GM06990 (cell line): ENCODE measurements around the gene DDO.
A peak's percentile ranks its signal among the peaks of the same experiment; 100 is the strongest.

ENCODE experiments used
- DNase-seq: peaks from one replicate; pipeline ENCODE4 v3.0.0-alpha.2; 2011; ENCODE audit not compliant: insufficient read length; ENCODE audit errors: extremely low read depth
- H3K27me3 ChIP-seq: replicated peaks from 2 replicates; pipeline ENCODE4 v1.6.0; 2011; ENCODE audit warnings: low read length; ENCODE audit not compliant: control insufficient read depth, insufficient read depth
- H3K36me3 ChIP-seq: 2 replicates; pipeline ENCODE4 v1.5.1; 2011; ENCODE audit warnings: low read length; ENCODE audit not compliant: control insufficient read depth, insufficient read depth
- H3K4me3 ChIP-seq: replicated peaks from 2 replicates; pipeline ENCODE4 v1.5.1; 2011; ENCODE audit warnings: low read depth, mild to moderate bottlenecking, control low read depth, low read length
- CTCF ChIP-seq: IDR thresholded peaks from 2 replicates; pipeline ENCODE4 v1.5.1; 2011; ENCODE audit warnings: low read length, control low read depth, mild to moderate bottlenecking, inconsistent platforms; ENCODE audit not compliant: insufficient read depth, poor library complexity, severe bottlenecking

DDO gene

GRCh38 chr6:110357664-110358552 lies 57.5 kb downstream of the DDO start, which contains the start of gene METTL24:
TSS of gene METTL24 (minus strand) at chr6:110358349. CDS start at chr6:110358272, 77 bp downstream.
- peak within 1 kb of the TSS; percentile 34 for H3K4me3 ChIP-seq
- DNase-seq, result peak; percentile 43
- no peak for TF ChIP-seq CTCF
- peaks cover 2% of the 10 kb centered on the region; the same call in 1 of the 2 replicates for H3K27me3 ChIP-seq
- no peaks in the 10 kb centered on the region for H3K36me3 ChIP-seq

- DNase-seq, result no peak
- H3K27me3 ChIP-seq, result peaks cover 2% of the 10 kb centered on the region
- no peak for TF ChIP-seq CTCF
- H3K4me3 ChIP-seq, result peak overlapping the region; percentile 34
- H3K36me3 ChIP-seq, result no peaks in the 10 kb centered on the region
These were observed 58.1 kb downstream of the DDO start for GRCh38 chr6:110357298-110357663.

GRCh38 chr6:110356778-110357177 lies 58.6 kb downstream of the DDO start:
- no peak for DNase-seq
- no peak for TF ChIP-seq CTCF

GRCh38 chr6:110355727-110356126 lies 59.6 kb downstream of the DDO start:
- no peaks in the 10 kb centered on the region for H3K36me3 ChIP-seq
- H3K27me3 ChIP-seq, result peaks cover 2% of the 10 kb centered on the region
- TF ChIP-seq CTCF, result no peak
- DNase-seq, result no peak
- no peak overlapping the region for H3K4me3 ChIP-seq

More at GRCh38 chr6:110356778-110357177, 58.6 kb downstream of the DDO start:
- no peaks in the 10 kb centered on the region for H3K36me3 ChIP-seq
- H3K4me3 ChIP-seq, result no peak overlapping the region
- H3K27me3 ChIP-seq, result peaks cover 2% of the 10 kb centered on the region

- peaks cover 2% of the 10 kb centered on the region for H3K27me3 ChIP-seq
- no peak for DNase-seq
These were observed 60.4 kb downstream of the DDO start for GRCh38 chr6:110355022-110355421.

More at GRCh38 chr6:110355022-110355421, 60.4 kb downstream of the DDO start:
- Histone ChIP-seq H3K36me3 (no peaks in the 10 kb centered on the region), H3K4me3 (no peak overlapping the region)
- TF ChIP-seq CTCF, result no peak
